ENCODE measurements around the gene FAM50A. TPM values are rescaled to one million over a fixed set of nuclear protein-coding genes. Genes with fewer than 3 reads are reported as not detected.

FAM50A gene
- polyA plus RNA-seq, 1 of the 3 experiments (the other 2 are of a cell fraction) = 86.0 TPM

GRCh38 chrX:154445776-154446175 is 1.8 kb downstream of the FAM50A start:
- Histone ChIP-seq H4K20me1 (ENCODE audit: insufficient read depth) (peaks cover 6% of the 10 kb centered on the region; the same call in 1 of the 2 replicates), H3K9me3 (no peaks in the 10 kb centered on the region), H3K27me3 (ENCODE audit: insufficient read depth) (peaks cover 23% of the 10 kb centered on the region), H3K4me2 (peak overlapping the region; percentile 84; the same call in 1 of the 2 replicates), H3F3A (replicated peaks; ENCODE audit: insufficient read depth) (peaks cover 4% of the 10 kb centered on the region), H3K27ac (ENCODE audit: low read depth in 2 of 2, low read length in 1 of 2) (no peak overlapping the region), H3K4me3 (ENCODE audit: low read depth in 2 of 2, low read length in 1 of 2) (no peak overlapping the region), H2AFZ (ENCODE audit: low read depth) (no peak overlapping the region), H3K79me2 (ENCODE audit: insufficient read depth) (peaks cover 22% of the 10 kb centered on the region), H3K9me2 (no peaks in the 10 kb centered on the region), H3K4me1 (ENCODE audit: control insufficient read depth in 1 of 2, insufficient read depth in 2 of 2, low read depth in 1 of 2, low read length in 1 of 2) (peaks cover 0 to 14% of the 10 kb centered on the region in 2 experiments; a peak in 1 of 4 replicates), H3K36me3 (replicated peaks in 1 of 2; ENCODE audit: control insufficient read depth in 1 of 2, insufficient read depth in 2 of 2, low read length in 1 of 2) (peaks cover 0 to 14% of the 10 kb centered on the region in 2 experiments), H3K9ac (no peak overlapping the region)
- no peak for TF ChIP-seq FOXM1 (IDR thresholded peaks at IDR 0.05; ENCODE audit: low read depth)
- TF ChIP-seq IRF3 (IDR thresholded peaks at IDR 0.05; ENCODE audit: low read depth, low read length) = no peak
- no peak for TF ChIP-seq TEAD4 (IDR thresholded peaks at IDR 0.05; ENCODE audit: borderline replicate concordance, insufficient read depth)
- no peak for TF ChIP-seq SIN3A (IDR thresholded peaks at IDR 0.05; ENCODE audit: borderline replicate concordance, low read depth, low read length)
- TF ChIP-seq NFIC (IDR thresholded peaks at IDR 0.05; ENCODE audit: borderline replicate concordance) = no peak
- no peak for TF ChIP-seq EZH2phosphoT487 (IDR thresholded peaks at IDR 0.05; ENCODE audit: borderline replicate concordance, low read depth)
- no peak for TF ChIP-seq RCOR1 (IDR thresholded peaks at IDR 0.05; ENCODE audit: low read length)
- no peak for TF ChIP-seq POLR2AphosphoS5 (IDR thresholded peaks at IDR 0.05; ENCODE audit: low read depth, low read length)
- no peak for TF ChIP-seq NRF1 (IDR thresholded peaks at IDR 0.05; ENCODE audit: low read depth, low read length)
- no peak for TF ChIP-seq USF1 (IDR thresholded peaks at IDR 0.05; ENCODE audit: borderline replicate concordance, low read depth)
- no peak for TF ChIP-seq FOSL2 (IDR thresholded peaks at IDR 0.05; ENCODE audit: borderline replicate concordance, low read depth)
- no peak for TF ChIP-seq MEF2A (IDR thresholded peaks at IDR 0.05; ENCODE audit: borderline replicate concordance, low read depth)
- TF ChIP-seq TAF1 (IDR thresholded peaks at IDR 0.05; ENCODE audit: borderline replicate concordance, low read depth, low read length) = no peak
- TF ChIP-seq CHD2 (IDR thresholded peaks at IDR 0.05; ENCODE audit: low read length, partially characterized antibody) = no peak
- no peak for TF ChIP-seq RAD21 (IDR thresholded peaks at IDR 0.05; ENCODE audit: low read length)
- DNase-seq = no peak
- ChIA-PET CTCF (interaction anchor here (1.1 kb wide), 1 partner anchor 32 kb away, joined by 3 read pairs; no protein-coding TSS in a partner anchor), POLR2A (interaction anchor here (0.5 kb wide), 1 partner anchor 67 kb away, joined by 3 read pairs; the partner anchor contains the start of gene EMD)
- WGBS (ENCODE audit: low lambda C conversion rate) = 65% methylated on average over 13 of the region's 16 CpGs

- H2AFZ ChIP-seq (ENCODE audit: low read depth) = no peak overlapping the region
- H3F3A ChIP-seq (replicated peaks; ENCODE audit: insufficient read depth) = peaks cover 4% of the 10 kb centered on the region
- ChIA-PET CTCF (no interaction called here), POLR2A (interaction anchor here (0.5 kb wide), 1 partner anchor 67 kb away, joined by 3 read pairs; the partner anchor contains the start of gene EMD)
- WGBS (ENCODE audit: low lambda C conversion rate) = 68% methylated on average over 12 of the region's 12 CpGs
- H3K9me3 ChIP-seq = no peaks in the 10 kb centered on the region
- H3K27me3 ChIP-seq (ENCODE audit: insufficient read depth) = peaks cover 23% of the 10 kb centered on the region
- H3K9me2 ChIP-seq = no peaks in the 10 kb centered on the region
- peaks cover 20% of the 10 kb centered on the region for H3K79me2 ChIP-seq (ENCODE audit: insufficient read depth)
- peaks cover 0 to 14% of the 10 kb centered on the region in 2 experiments; a peak in 1 of 4 replicates for H3K4me1 ChIP-seq (ENCODE audit: control insufficient read depth in 1 of 2, insufficient read depth in 2 of 2, low read depth in 1 of 2, low read length in 1 of 2)
- no peak overlapping the region for H3K4me2 ChIP-seq
- H3K27ac ChIP-seq (ENCODE audit: low read depth in 2 of 2, low read length in 1 of 2) = no peak overlapping the region
- no peak overlapping the region for H3K4me3 ChIP-seq (ENCODE audit: low read depth in 2 of 2, low read length in 1 of 2)
- H3K9ac ChIP-seq = no peak overlapping the region
- H4K20me1 ChIP-seq (ENCODE audit: insufficient read depth) = 0 out of 2 replicates have a peak, but pooled peaks cover 5% of the 10 kb centered on the region
- DNase-seq = no peak
- peaks cover 0 to 10% of the 10 kb centered on the region in 2 experiments for H3K36me3 ChIP-seq (replicated peaks in 1 of 2; ENCODE audit: control insufficient read depth in 1 of 2, insufficient read depth in 2 of 2, low read length in 1 of 2)
- TF ChIP-seq FOXM1 (IDR thresholded peaks at IDR 0.05; ENCODE audit: low read depth) (no peak), MAX (IDR thresholded peaks at IDR 0.05; ENCODE audit: low read depth) (no peak), YY1 (IDR thresholded peaks at IDR 0.05; ENCODE audit: low read depth) (no peak), ELF1 (IDR thresholded peaks at IDR 0.05) (no peak), NFIC (IDR thresholded peaks at IDR 0.05; ENCODE audit: borderline replicate concordance) (no peak), EP300 (IDR thresholded peaks at IDR 0.05; ENCODE audit: borderline replicate concordance in 1 of 2, low read depth in 1 of 2, low read length in 1 of 2) (no peak), RXRA (IDR thresholded peaks at IDR 0.05; ENCODE audit: borderline replicate concordance, low read depth) (no peak), PBX3 (IDR thresholded peaks at IDR 0.05) (no peak), RFX5 (IDR thresholded peaks at IDR 0.05; ENCODE audit: low read length) (no peak)
Measured at GRCh38 chrX:154446430-154446829, 2.5 kb downstream of the FAM50A start.
